CD4-positive, alpha-beta T cell treated with Interleukin-17A for 1 hour (primary cell): ENCODE measurements around the gene MAD1L1.

Source experiments
- DNase-seq: peaks from one replicate; pipeline ENCODE4 v3.0.0-alpha.2; 2020

MAD1L1 gene

GRCh38 chr7:2112261-2113198 is 120.2 kb downstream of the MAD1L1 start:
- no peak for DNase-seq

GRCh38 chr7:2111568-2111967 is 121.2 kb downstream of the MAD1L1 start:
- no peak for DNase-seq

- no peak for DNase-seq
These were observed 121.9 kb downstream of the MAD1L1 start for GRCh38 chr7:2110610-2111396.

GRCh38 chr7:2109936-2110609 is 122.7 kb downstream of the MAD1L1 start:
- DNase-seq: no peak

- no peak for DNase-seq
These were observed 123.4 kb downstream of the MAD1L1 start for GRCh38 chr7:2109251-2109872.

GRCh38 chr7:2108501-2109250 is 124.1 kb downstream of the MAD1L1 start:
- DNase-seq: no peak

- no peak for DNase-seq
These were observed 124.7 kb downstream of the MAD1L1 start for GRCh38 chr7:2108071-2108455.

GRCh38 chr7:2107386-2108070 is 125.2 kb downstream of the MAD1L1 start:
- DNase-seq: no peak

- no peak for DNase-seq
These were observed 125.8 kb downstream of the MAD1L1 start for GRCh38 chr7:2106924-2107323.

GRCh38 chr7:2106440-2106839 is 126.3 kb downstream of the MAD1L1 start:
- no peak for DNase-seq

GRCh38 chr7:2105917-2106316 is 126.8 kb downstream of the MAD1L1 start:
- no peak for DNase-seq

GRCh38 chr7:2105280-2105679 is 127.5 kb downstream of the MAD1L1 start:
- no peak for DNase-seq

- no peak for DNase-seq
These were observed 128.0 kb downstream of the MAD1L1 start for GRCh38 chr7:2104716-2105115.

- DNase-seq: peak; percentile 67
These were observed 128.5 kb downstream of the MAD1L1 start for GRCh38 chr7:2104107-2104710.

- no peak for DNase-seq
These were observed 129.5 kb downstream of the MAD1L1 start for GRCh38 chr7:2103071-2103898.

GRCh38 chr7:2102375-2102723 is 130.4 kb downstream of the MAD1L1 start:
- peak; percentile 51 for DNase-seq

GRCh38 chr7:2101630-2102374 is 130.9 kb downstream of the MAD1L1 start:
- no peak for DNase-seq

GRCh38 chr7:2100278-2101208 is 132.2 kb downstream of the MAD1L1 start:
- peak; percentile 24 for DNase-seq
